Lower lobe of right lung (tissue), 2 donors: ENCODE results near the gene TMEM26. TPM values are rescaled to one million over a fixed set of nuclear protein-coding genes. Genes with fewer than 3 reads are reported as not detected.

Experiments used
- ATAC-seq, 2 donors: fragments of 200-7000 bp; cut with Tn5 transposase; one replicate each; pipeline ENCODE4 v1.9.1; 2020 to 2022; ENCODE audit warnings: mild to moderate bottlenecking in 2 of 2, moderate library complexity in 2 of 2
- DNase-seq: peaks from one replicate; pipeline ENCODE4 v3.0.0-alpha.2; 2020
- H3K27ac ChIP-seq: fragments of 200-600 bp; one replicate; pipeline ENCODE4 v1.8.0; 2022
- H3K27me3 ChIP-seq: fragments of 200-600 bp; one replicate; pipeline ENCODE4 v1.8.0; 2022; ENCODE audit warnings: low read depth
- H3K36me3 ChIP-seq: fragments of 200-600 bp; one replicate; pipeline ENCODE4 v1.8.0; 2022; ENCODE audit warnings: mild to moderate bottlenecking
- H3K4me1 ChIP-seq: fragments of 200-600 bp; one replicate; pipeline ENCODE4 v1.8.0; 2022
- H3K4me3 ChIP-seq: fragments of 200-600 bp; one replicate; pipeline ENCODE4 v1.8.0; 2022; ENCODE audit warnings: mild to moderate bottlenecking
- H3K9me3 ChIP-seq: fragments of 200-600 bp; one replicate; pipeline ENCODE4 v1.8.0; 2022
- CTCF ChIP-seq: fragments of 200-600 bp; IDR thresholded peaks from one replicate; pipeline ENCODE4 v1.8.0; 2022; ENCODE audit warnings: antibody characterized with exemption, mild to moderate bottlenecking
- intact Hi-C: fragments of 100-400 bp; cut with DNase I; formaldehyde crosslinking; loops from one replicate; pipeline ENCODE4 v1.11.0; 2022
- total RNA-seq: library from RNA; stranded (reverse); fragmentation: NEBNext Ultra II Directional; extraction: Animal tissue kit (Norgen Biotek cat#: 25700); gene quantifications from one replicate; pipeline ENCODE4 v1.2.1, GENCODE V29; 2021
- donor health status: DM: no; HTN: yes; CAD: no; lungs with severe emphysema.

The TMEM26 gene
- total RNA-seq, 1 donor from 2014 or later, result 1.1 TPM

DNA sequence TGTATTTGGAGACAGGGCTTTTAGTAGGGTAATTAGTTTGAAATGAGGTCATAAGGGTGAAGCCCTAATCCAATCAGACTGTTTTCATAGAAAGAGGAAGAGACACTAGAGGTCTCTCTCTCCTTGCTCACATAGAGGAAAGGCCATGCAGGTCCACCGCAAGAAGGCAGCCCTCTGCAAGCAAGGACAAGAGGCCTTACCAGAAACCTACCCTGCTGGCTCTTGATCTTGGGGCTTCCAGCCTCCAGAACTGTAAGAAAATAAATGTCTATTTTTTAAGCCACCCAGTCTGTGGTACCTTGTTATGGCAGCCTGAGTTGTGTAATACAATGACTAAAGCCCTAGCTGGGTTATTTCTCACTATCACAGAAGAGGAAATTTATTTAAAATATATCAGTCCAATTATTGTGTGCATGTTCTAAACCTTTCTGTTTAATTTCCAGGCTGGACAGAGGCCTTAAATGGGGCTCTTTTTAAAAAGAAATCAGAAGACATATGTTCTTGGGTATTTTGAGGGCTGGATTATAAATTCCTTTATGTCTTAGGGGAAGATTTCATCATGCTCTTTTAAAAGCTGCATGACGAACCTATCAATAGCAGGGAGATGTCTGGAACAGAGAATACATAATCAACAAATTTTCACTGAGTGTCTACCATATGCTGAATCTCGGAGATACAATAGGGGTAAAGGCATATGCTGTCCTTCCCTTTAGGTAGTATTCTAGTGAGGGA is 12.9 kb upstream of the TMEM26 start:
- Histone ChIP-seq H3K9me3 (no peaks in the 10 kb centered on the region), H3K4me1 (no peaks in the 10 kb centered on the region), H3K36me3 (no peaks in the 10 kb centered on the region), H3K27me3 (no peaks in the 10 kb centered on the region), H3K27ac (no peak overlapping the region), H3K4me3 (no peak overlapping the region)
- intact Hi-C loops, result no loop called here
- peak; percentile 44 to 55 for ATAC-seq
- no peak for DNase-seq
- TF ChIP-seq CTCF, result no peak

DNA sequence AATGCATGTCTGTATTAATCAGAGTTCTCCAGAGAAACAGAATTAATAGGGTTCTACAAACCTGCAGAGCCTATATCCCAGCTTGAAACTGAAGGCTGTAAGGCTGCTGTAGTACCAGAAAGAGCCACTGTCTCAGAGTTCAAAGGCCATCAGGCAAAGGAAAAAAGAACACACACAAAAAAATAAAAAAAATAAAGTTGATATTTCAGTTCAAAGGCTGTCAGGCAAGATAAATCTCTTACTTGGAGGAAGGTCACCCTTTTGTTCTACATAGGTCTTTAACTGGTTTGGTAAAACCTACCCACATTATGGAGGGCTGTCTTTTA is 12.0 kb upstream of the TMEM26 start:
- Histone ChIP-seq H3K27ac (no peak overlapping the region), H3K36me3 (no peaks in the 10 kb centered on the region), H3K4me1 (no peaks in the 10 kb centered on the region), H3K9me3 (no peaks in the 10 kb centered on the region), H3K27me3 (no peaks in the 10 kb centered on the region), H3K4me3 (no peak overlapping the region)
- intact Hi-C loops, result no loop called here
- ATAC-seq (no peak), DNase-seq (no peak)
- no peak for TF ChIP-seq CTCF

GRCh38 chr10:61464461-61465170 is 11.4 kb upstream of the TMEM26 start:
- DNase-seq (no peak), ATAC-seq (peak in 1 of 2 donors; percentile 21)
- H3K9me3 ChIP-seq, result no peaks in the 10 kb centered on the region
- TF ChIP-seq CTCF, result no peak
- H3K36me3 ChIP-seq, result no peaks in the 10 kb centered on the region
- no peak overlapping the region for H3K27ac ChIP-seq
- no peaks in the 10 kb centered on the region for H3K27me3 ChIP-seq
- intact Hi-C loops, result no loop called here
- H3K4me3 ChIP-seq, result no peak overlapping the region
- H3K4me1 ChIP-seq, result no peaks in the 10 kb centered on the region

GRCh38 chr10:61463035-61463909 is 10.1 kb upstream of the TMEM26 start:
- Histone ChIP-seq H3K9me3 (no peaks in the 10 kb centered on the region), H3K4me1 (no peaks in the 10 kb centered on the region), H3K36me3 (no peaks in the 10 kb centered on the region), H3K27ac (no peak overlapping the region), H3K4me3 (no peak overlapping the region), H3K27me3 (no peaks in the 10 kb centered on the region)
- ATAC-seq (no peak), DNase-seq (no peak)
- intact Hi-C loops, result no loop called here
- no peak for TF ChIP-seq CTCF

- H3K27me3 ChIP-seq, result no peaks in the 10 kb centered on the region
- no peak for TF ChIP-seq CTCF
- no peaks in the 10 kb centered on the region for H3K36me3 ChIP-seq
- ATAC-seq, result no peak
- no peak for DNase-seq
- intact Hi-C loops, result no loop called here
- no peak overlapping the region for H3K27ac ChIP-seq
- no peaks in the 10 kb centered on the region for H3K9me3 ChIP-seq
- no peak overlapping the region for H3K4me3 ChIP-seq
- peaks cover 5% of the 10 kb centered on the region for H3K4me1 ChIP-seq
Observed at GRCh38 chr10:61460835-61461234, 7.7 kb upstream of the TMEM26 start.
